H1 (cell line): ENCODE results near the gene CRHBP. TPM values are rescaled to one million over a fixed set of nuclear protein-coding genes. Genes with fewer than 3 reads are reported as not detected.
A peak's percentile ranks its signal among the peaks of the same experiment; 100 is the strongest.

ENCODE experiments used
- CTCF ChIA-PET: fragments of 300-600 bp; sonication (Branson Sonifier 250); formaldehyde crosslinking; loops from one replicate; lab custom pipeline; 2021; ENCODE audit not compliant: partially characterized antibody; lab: Charles Lee
- POLR2A ChIA-PET: fragments of 300-600 bp; sonication (Branson Sonifier 250); formaldehyde crosslinking; loops from one replicate; lab custom pipeline; 2021; ENCODE audit warnings: inconsistent platforms; ENCODE audit not compliant: partially characterized antibody; lab: Charles Lee
- DNase-seq, 2 experiments: peaks; one replicate each; pipeline versions ENCODE4 v3.0.0 to v3.0.0-alpha.2; 2010 to 2022; ENCODE audit warnings: low spot score in 2 of 2, low read depth in 1 of 2, mixed read lengths in 1 of 2
- FAIRE-seq: peaks from 2 replicates; lab custom pipeline; 2011; peaks lifted over from hg19 to GRCh38; lab: Jason Lieb, UNC
- H2AFZ ChIP-seq: 2 replicates; pipeline ENCODE4 v1.8.1; 2012; ENCODE audit warnings: low read length, inconsistent platforms
- H2AK5ac ChIP-seq: 2 replicates; pipeline ENCODE4 v1.6.1; 2013; ENCODE audit warnings: low read depth, low read length
- H2BK120ac ChIP-seq: replicated peaks from 2 replicates; pipeline ENCODE3; 2013; ENCODE audit warnings: low read depth, low read length, inconsistent platforms
- H2BK12ac ChIP-seq: 2 replicates; pipeline ENCODE4 v1.6.1; 2013; ENCODE audit warnings: low read depth, low read length
- H2BK15ac ChIP-seq: 2 replicates; pipeline ENCODE4 v1.6.1; 2013; ENCODE audit warnings: low read length
- H2BK20ac ChIP-seq: 2 replicates; pipeline ENCODE4 v1.6.1; 2013; ENCODE audit warnings: low read length
- H2BK5ac ChIP-seq: 2 replicates; pipeline ENCODE4 v1.6.1; 2013; ENCODE audit warnings: low read depth, low read length
- H3K14ac ChIP-seq: 2 replicates; pipeline ENCODE4 v1.6.1; 2013; ENCODE audit warnings: inconsistent platforms; ENCODE audit not compliant: insufficient read length
- H3K18ac ChIP-seq: 2 replicates; pipeline ENCODE4 v1.6.1; 2013; ENCODE audit warnings: low read length; ENCODE audit errors: extremely low read depth
- H3K23ac ChIP-seq: 2 replicates; pipeline ENCODE4 v1.6.1; 2013; ENCODE audit warnings: inconsistent platforms; ENCODE audit not compliant: insufficient read length
- H3K23me2 ChIP-seq: 2 replicates; pipeline ENCODE4 v1.6.1; 2013; ENCODE audit warnings: low read depth, low read length
- H3K27ac ChIP-seq: 2 replicates; pipeline ENCODE4 v1.6.1; 2011; ENCODE audit warnings: low read depth, low read length, inconsistent platforms
- H3K27me3 ChIP-seq, 4 experiments: replicated peaks in 1 of 4; 1 replicate in 1 of 4; 2 replicates in 3 of 4; pipeline versions ENCODE4 v1.6.1 to v1.8.1; 2011 to 2013; ENCODE audit warnings: low read length in 3 of 4, mild to moderate bottlenecking in 3 of 4, inconsistent platforms in 2 of 4, mixed read lengths in 2 of 4, moderate library complexity in 1 of 4; ENCODE audit not compliant: control insufficient read depth in 3 of 4, insufficient read depth in 3 of 4; ENCODE audit errors: extremely low read depth in 1 of 4
- H3K36me3 ChIP-seq, 4 experiments: 2 replicates each; pipeline versions ENCODE4 v1.6.1 to v1.8.1; 2011 to 2013; ENCODE audit warnings: mild to moderate bottlenecking in 4 of 4, low read length in 3 of 4, moderate library complexity in 2 of 4, control low read depth in 1 of 4, inconsistent platforms in 1 of 4; ENCODE audit not compliant: insufficient read depth in 4 of 4, control insufficient read depth in 2 of 4
- H3K4ac ChIP-seq: replicated peaks from 2 replicates; pipeline ENCODE3; 2013; ENCODE audit warnings: low read length, low read depth, mixed read lengths, inconsistent platforms; ENCODE audit not compliant: insufficient read length
- H3K4me1 ChIP-seq, 4 experiments: replicated peaks in 1 of 4; 1 replicate in 1 of 4; 2 replicates in 3 of 4; pipeline versions ENCODE4 v1.6.1 to v1.8.1; 2011 to 2013; ENCODE audit warnings: low read length in 3 of 4, inconsistent platforms in 2 of 4, mixed read lengths in 1 of 4; ENCODE audit not compliant: insufficient read depth in 4 of 4, control insufficient read depth in 3 of 4
- H3K4me2 ChIP-seq, 2 experiments: 2 replicates each; pipeline versions ENCODE4 v1.6.1 to v1.8.1; 2011 to 2013; ENCODE audit warnings: low read depth in 2 of 2, low read length in 2 of 2, control low read depth in 1 of 2, inconsistent platforms in 1 of 2, mild to moderate bottlenecking in 1 of 2; ENCODE audit not compliant: insufficient read depth in 1 of 2
- H3K4me3 ChIP-seq, 4 experiments: fragments of 200-600, 300-600 bp in 1 of 4; sonication (generic), shearing (Covaris generic), sonication (Bioruptor Twin) in 1 of 4; 2 replicates each; pipeline versions ENCODE4 v1.5.1 to v1.8.1; 2011 to 2016; ENCODE audit warnings: low read length in 4 of 4, low read depth in 3 of 4, control low read depth in 2 of 4, inconsistent platforms in 2 of 4, mild to moderate bottlenecking in 2 of 4, mixed read lengths in 1 of 4, moderate library complexity in 1 of 4; ENCODE audit not compliant: insufficient read depth in 2 of 4; ENCODE audit errors: extremely low read depth in 1 of 4
- H3K56ac ChIP-seq: replicated peaks from 2 replicates; pipeline ENCODE3; 2013; ENCODE audit warnings: low read depth, mild to moderate bottlenecking, mixed read lengths, low read length, inconsistent platforms; ENCODE audit not compliant: insufficient read length
- H3K79me1 ChIP-seq: 2 replicates; pipeline ENCODE4 v1.6.1; 2013; ENCODE audit warnings: low read depth, low read length, control low read depth
- H3K79me2 ChIP-seq, 2 experiments: 2 replicates each; pipeline versions ENCODE4 v1.6.1 to v1.8.1; 2012 to 2013; ENCODE audit warnings: low read length in 2 of 2, mild to moderate bottlenecking in 2 of 2, inconsistent platforms in 1 of 2; ENCODE audit not compliant: insufficient read depth in 2 of 2, control insufficient read depth in 1 of 2
- H3K9ac ChIP-seq, 4 experiments: replicated peaks in 1 of 4; 1 replicate in 1 of 4; 2 replicates in 3 of 4; pipeline versions ENCODE4 v1.6.1 to v1.8.1; 2011 to 2013; ENCODE audit warnings: low read depth in 3 of 4, low read length in 3 of 4, control low read depth in 2 of 4, mild to moderate bottlenecking in 2 of 4, moderate library complexity in 2 of 4, inconsistent platforms in 1 of 4; ENCODE audit errors: extremely low read depth in 1 of 4
- H3K9me3 ChIP-seq, 2 experiments: 2 replicates each; pipeline versions ENCODE4 v1.6.1 to v1.8.1; 2012 to 2013; ENCODE audit warnings: mild to moderate bottlenecking in 2 of 2, moderate library complexity in 2 of 2, control low read depth in 1 of 2, inconsistent platforms in 1 of 2, low read depth in 1 of 2, low read length in 1 of 2, mixed read lengths in 1 of 2; ENCODE audit not compliant: insufficient read depth in 2 of 2
- H4K20me1 ChIP-seq, 2 experiments: replicated peaks in 1 of 2; 2 replicates each; pipeline versions ENCODE3 to v1.8.1; 2011 to 2013; ENCODE audit warnings: inconsistent platforms in 2 of 2, low read length in 2 of 2, mild to moderate bottlenecking in 1 of 2; ENCODE audit not compliant: insufficient read depth in 2 of 2, control insufficient read depth in 1 of 2
- H4K5ac ChIP-seq: 2 replicates; pipeline ENCODE4 v1.6.1; 2013; ENCODE audit warnings: low read length, low read depth, mixed read lengths, inconsistent platforms; ENCODE audit not compliant: insufficient read length
- H4K8ac ChIP-seq: 2 replicates; pipeline ENCODE4 v1.8.0; 2013; ENCODE audit warnings: mild to moderate bottlenecking, moderate library complexity, low read length, inconsistent platforms; ENCODE audit not compliant: insufficient read depth; ENCODE audit errors: extremely low read depth
- H4K91ac ChIP-seq: replicated peaks from 2 replicates; pipeline ENCODE3; 2013; ENCODE audit warnings: low read length, mixed read lengths, inconsistent platforms; ENCODE audit not compliant: insufficient read length
- WGBS, 2 experiments: shearing (Covaris generic) in 1 of 2; methylation state at CpG; one replicate each; pipeline versions ENCODE4 v1.1.6 to v1.1.7; 2013 to 2015; ENCODE audit warnings: low lambda C conversion rate in 2 of 2, mixed read lengths in 2 of 2, inconsistent platforms in 1 of 2, low coverage in 1 of 2, missing lambda C conversion rate in 1 of 2; ENCODE audit not compliant: insufficient replicate concordance in 2 of 2, insufficient coverage in 1 of 2, insufficient read length in 1 of 2; ENCODE audit errors: extremely low coverage in 1 of 2, missing lambda C conversion rate in 1 of 2; 5-methylcytosine and 5-hydroxymethylcytosine counted together
- polyA plus RNA-seq, 7 experiments: library from polyadenylated mRNA; depleted of rRNA in 3 of 7; stranded (reverse) in 5 of 7; unstranded in 2 of 7; fragments of >200 nt in 5 of 7; fragments of 200-250 nt in 2 of 7; gene quantifications; 1 replicate in 5 of 7; 2 replicates in 1 of 7; 4 replicates in 1 of 7; pipeline versions ENCODE4 v1.2.1 to v1.2.3, GENCODE V29; 2011 to 2013; ENCODE audit warnings: missing spikeins in 2 of 7, mixed read lengths in 2 of 7
- total RNA-seq: library from RNA; stranded (reverse); fragmentation: NEBNext Ultra II Directional; extraction: Animal tissue kit (Norgen Biotek cat#: 25700); gene quantifications from 2 replicates; pipeline ENCODE4 v1.2.1, GENCODE V29; 2021

CRHBP gene
- total and polyA plus RNA-seq, 2 of the 8 experiments (the other 6 are each of a cell fraction or from before 2014, with no cell fraction given), result 0.30 TPM; not detected in 1

GRCh38 chr5:76960004-76960625, 7.3 kb downstream of the CRHBP start:
- Histone ChIP-seq H4K91ac (no peak overlapping the region), H2BK15ac (no peak overlapping the region), H2BK5ac (no peak overlapping the region), H2AFZ (peak overlapping the region; percentile 19; the same call in 1 of the 2 replicates), H2BK20ac (no peak overlapping the region), H4K5ac (no peak overlapping the region), H3K36me3 (no peaks in the 10 kb centered on the region), H3K4me3 (no peak overlapping the region), H2BK120ac (no peak overlapping the region), H3K23ac (no peak overlapping the region), H3K4me2 (no peak overlapping the region), H3K23me2 (no peaks in the 10 kb centered on the region), H3K9me3 (no peaks in the 10 kb centered on the region), H3K4me1 (peaks cover 0 to 6% (median under 1%) of the 10 kb centered on the region in 4 experiments; a peak in 3 of 7 replicates), H3K79me1 (no peaks in the 10 kb centered on the region), H3K56ac (no peak overlapping the region), H3K27me3 (peaks cover 0 to 7% (median 5%) of the 10 kb centered on the region in 4 experiments; a peak in 6 of 7 replicates), H3K18ac (no peak overlapping the region), H3K4ac (no peak overlapping the region), H3K14ac (no peak overlapping the region), H3K79me2 (no peaks in the 10 kb centered on the region), H2AK5ac (no peak overlapping the region), H4K8ac (no peak overlapping the region), H2BK12ac (no peak overlapping the region), H3K9ac (no peak overlapping the region), H4K20me1 (no peaks in the 10 kb centered on the region), H3K27ac (no peak overlapping the region)
- ChIA-PET POLR2A (no interaction called here), CTCF (no interaction called here)
- no peak for DNase-seq
- WGBS, 2 experiments, result 84% methylated on average over 3 of the region's 3 CpGs; no CpG with 5 or more reads in 1 of the 2 experiments
- peak; percentile 57 for FAIRE-seq
